CD14-positive monocyte (primary cell): ENCODE data around the gene LMO7. TPM values are rescaled to one million over a fixed set of nuclear protein-coding genes. Genes with fewer than 3 reads are reported as not detected.

ENCODE experiments used
- DNase-seq, 3 donors: peaks; one replicate each; pipeline ENCODE4 v3.0.0-alpha.2; 2011 to 2022
- H2AFZ ChIP-seq: 2 replicates; pipeline ENCODE4 v1.6.0; 2012; ENCODE audit warnings: mild to moderate bottlenecking, low read depth, low read length, inconsistent platforms; ENCODE audit not compliant: insufficient read depth, poor library complexity, severe bottlenecking
- H3K27ac ChIP-seq, 2 donors: 1 replicate in 1 of 2; 2 replicates in 1 of 2; pipeline ENCODE4 v1.5.1; 2012 to 2013; ENCODE audit warnings: low read length in 2 of 2, control low read depth in 1 of 2, inconsistent platforms in 1 of 2, low read depth in 1 of 2, mild to moderate bottlenecking in 1 of 2
- H3K27me3 ChIP-seq, 2 donors: one replicate each; pipeline versions ENCODE4 v1.6.0 to v1.6.1; 2011 to 2013; ENCODE audit warnings: low read length in 2 of 2; ENCODE audit not compliant: control insufficient read depth in 2 of 2, insufficient read depth in 2 of 2
- H3K36me3 ChIP-seq, 2 donors: replicated peaks in 1 of 2; 1 replicate in 1 of 2; 2 replicates in 1 of 2; pipeline versions ENCODE4 v1.5.1 to v1.6.1; 2012 to 2013; ENCODE audit warnings: low read length in 2 of 2, control low read depth in 1 of 2, inconsistent platforms in 1 of 2, mild to moderate bottlenecking in 1 of 2; ENCODE audit not compliant: insufficient read depth in 2 of 2, control insufficient read depth in 1 of 2
- H3K4me1 ChIP-seq, 2 donors: 1 replicate in 1 of 2; 2 replicates in 1 of 2; pipeline versions ENCODE4 v1.5.1 to v1.6.1; 2012 to 2013; ENCODE audit warnings: low read length in 2 of 2, control low read depth in 1 of 2, inconsistent platforms in 1 of 2, mild to moderate bottlenecking in 1 of 2, moderate library complexity in 1 of 2; ENCODE audit not compliant: insufficient read depth in 2 of 2, control insufficient read depth in 1 of 2
- H3K4me2 ChIP-seq: replicated peaks from 2 replicates; pipeline ENCODE3; 2012; ENCODE audit warnings: low read length, moderate library complexity, mild to moderate bottlenecking; ENCODE audit not compliant: poor library complexity, severe bottlenecking; ENCODE audit errors: extremely low read depth
- H3K4me3 ChIP-seq, 3 experiments: fragments of 200-600 bp in 1 of 3; sonication (generic) in 1 of 3; replicated peaks in 1 of 3; 1 replicate in 2 of 3; 2 replicates in 1 of 3; pipeline ENCODE4 v1.5.1; 2011 to 2013; ENCODE audit warnings: low read length in 3 of 3, mild to moderate bottlenecking in 3 of 3, control low read depth in 2 of 3, low read depth in 2 of 3, inconsistent platforms in 1 of 3, moderate library complexity in 1 of 3
- H3K79me2 ChIP-seq: 2 replicates; pipeline ENCODE4 v1.6.0; 2012; ENCODE audit warnings: mild to moderate bottlenecking, control low read depth, inconsistent platforms, low read length, moderate library complexity; ENCODE audit not compliant: insufficient read depth
- H3K9ac ChIP-seq: 2 replicates; pipeline ENCODE4 v1.6.0; 2017; ENCODE audit warnings: low read length, mild to moderate bottlenecking; ENCODE audit not compliant: insufficient read depth, poor library complexity, severe bottlenecking
- H3K9me3 ChIP-seq, 2 donors: replicated peaks in 1 of 2; 1 replicate in 1 of 2; 2 replicates in 1 of 2; pipeline versions ENCODE4 v1.5.1 to v1.6.1; 2012 to 2013; ENCODE audit warnings: low read length in 2 of 2, control low read depth in 1 of 2; ENCODE audit not compliant: control insufficient read depth in 1 of 2, insufficient read depth in 1 of 2
- H4K20me1 ChIP-seq: 2 replicates; pipeline ENCODE4 v1.6.0; 2012; ENCODE audit warnings: mild to moderate bottlenecking, low read length, control low read depth, moderate library complexity; ENCODE audit not compliant: insufficient read depth
- H3K27ac Mint-ChIP-seq, 7 donors: one replicate each; pipeline ENCODE4 v1.8.0; 2020; ENCODE audit warnings: mild to moderate bottlenecking in 7 of 7, mixed read lengths in 7 of 7, moderate library complexity in 6 of 7, inconsistent platforms in 2 of 7
- H3K27me3 Mint-ChIP-seq, 3 donors: one replicate each; pipeline ENCODE4 v1.8.0; 2021 to 2022; ENCODE audit warnings: low read depth in 3 of 3, mild to moderate bottlenecking in 3 of 3, mixed read lengths in 3 of 3, moderate library complexity in 3 of 3, inconsistent platforms in 1 of 3
- H3K36me3 Mint-ChIP-seq, 2 donors: one replicate each; pipeline ENCODE4 v1.8.0; 2020; ENCODE audit warnings: mixed read lengths in 2 of 2, inconsistent platforms in 1 of 2, mild to moderate bottlenecking in 1 of 2
- H3K4me1 Mint-ChIP-seq: one replicate; pipeline ENCODE4 v1.8.0; 2020; ENCODE audit warnings: mild to moderate bottlenecking, mixed read lengths
- H3K4me3 Mint-ChIP-seq, 2 donors: one replicate each; pipeline ENCODE4 v1.8.0; 2020; ENCODE audit warnings: mild to moderate bottlenecking in 2 of 2, mixed read lengths in 2 of 2, moderate library complexity in 1 of 2
- H3K9me3 Mint-ChIP-seq, 7 donors: one replicate each; pipeline ENCODE4 v1.8.0; 2020 to 2022; ENCODE audit warnings: mixed read lengths in 7 of 7, mild to moderate bottlenecking in 6 of 7, moderate library complexity in 6 of 7, inconsistent platforms in 2 of 7
- WGBS: methylation state at CpG from one replicate; pipeline ENCODE4 v1.1.5; 2013; ENCODE audit warnings: missing lambda C conversion rate; ENCODE audit not compliant: insufficient coverage; 5-methylcytosine and 5-hydroxymethylcytosine counted together
- intact Hi-C, 2 donors: fragments of 100-400 bp; cut with micrococcal nuclease; formaldehyde crosslinking; loops; one replicate each; pipeline versions ENCODE4 v1.15.0 to v1.15.1; 2023
- polyA plus RNA-seq, 3 donors: library from polyadenylated mRNA; depleted of rRNA in 1 of 3; unstranded in 2 of 3; stranded (reverse) in 1 of 3; fragments of 300-500 nt in 2 of 3; fragments of >200 nt in 1 of 3; fragmentation: Illumina TruSeq in 2 of 3; gene quantifications; 1 replicate in 2 of 3; 2 replicates in 1 of 3; pipeline ENCODE4 v1.2.3, GENCODE V29; 2012 to 2021
- TF ChIP-seq, protein P1 (sequence below): fragments of 200-600 bp; IDR thresholded peaks from one replicate; pipeline ENCODE4 v1.8.0; 2022; ENCODE audit warnings: antibody characterized with exemption, mild to moderate bottlenecking

Gene LMO7
- polyA plus RNA-seq, 3 donors: 0.79 to 1.6 (median 0.90) TPM

- H3K27me3 ChIP-seq: no peaks in the 10 kb centered on the region
- no peaks in the 10 kb centered on the region for H3K36me3 ChIP-seq
- Mint-ChIP-seq H3K4me3 (no peak overlapping the region), H3K4me1 (no peaks in the 10 kb centered on the region), H3K27ac (no peak overlapping the region), H3K36me3 (peaks cover 9 to 18% of the 10 kb centered on the region in 2 donors), H3K27me3 (peaks cover 0 to 3% (median 0%) of the 10 kb centered on the region in 3 donors), H3K9me3 (peaks cover 0 to 4% (median 0%) of the 10 kb centered on the region in 7 donors)
- DNase-seq: no peak
- H3K27ac ChIP-seq: no peak overlapping the region
- H4K20me1 ChIP-seq: no peaks in the 10 kb centered on the region
- intact Hi-C loops: no loop called here
- H3K4me3 ChIP-seq: no peak overlapping the region
- no peak overlapping the region for H2AFZ ChIP-seq
- no peaks in the 10 kb centered on the region for H3K9me3 ChIP-seq
- WGBS: no CpG with 5 or more reads among the region's 1 CpG
- H3K79me2 ChIP-seq: no peaks in the 10 kb centered on the region
- H3K9ac ChIP-seq: no peak overlapping the region
- no peak overlapping the region for H3K4me2 ChIP-seq
- TF ChIP-seq, protein P1, sequence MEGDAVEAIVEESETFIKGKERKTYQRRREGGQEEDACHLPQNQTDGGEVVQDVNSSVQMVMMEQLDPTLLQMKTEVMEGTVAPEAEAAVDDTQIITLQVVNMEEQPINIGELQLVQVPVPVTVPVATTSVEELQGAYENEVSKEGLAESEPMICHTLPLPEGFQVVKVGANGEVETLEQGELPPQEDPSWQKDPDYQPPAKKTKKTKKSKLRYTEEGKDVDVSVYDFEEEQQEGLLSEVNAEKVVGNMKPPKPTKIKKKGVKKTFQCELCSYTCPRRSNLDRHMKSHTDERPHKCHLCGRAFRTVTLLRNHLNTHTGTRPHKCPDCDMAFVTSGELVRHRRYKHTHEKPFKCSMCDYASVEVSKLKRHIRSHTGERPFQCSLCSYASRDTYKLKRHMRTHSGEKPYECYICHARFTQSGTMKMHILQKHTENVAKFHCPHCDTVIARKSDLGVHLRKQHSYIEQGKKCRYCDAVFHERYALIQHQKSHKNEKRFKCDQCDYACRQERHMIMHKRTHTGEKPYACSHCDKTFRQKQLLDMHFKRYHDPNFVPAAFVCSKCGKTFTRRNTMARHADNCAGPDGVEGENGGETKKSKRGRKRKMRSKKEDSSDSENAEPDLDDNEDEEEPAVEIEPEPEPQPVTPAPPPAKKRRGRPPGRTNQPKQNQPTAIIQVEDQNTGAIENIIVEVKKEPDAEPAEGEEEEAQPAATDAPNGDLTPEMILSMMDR: no peak
- H3K4me1 ChIP-seq: no peaks in the 10 kb centered on the region
Observed at GRCh38 chr13:75620020-75620419, 16.1 kb upstream of the LMO7 start.

GRCh38 chr13:75621147-75621546 is 15.0 kb upstream of the LMO7 start:
- intact Hi-C loops: no loop called here
- peaks cover 0 to 3% (median 0%) of the 10 kb centered on the region in 3 donors for H3K27me3 Mint-ChIP-seq

More at GRCh38 chr13:75621147-75621546, 15.0 kb upstream of the LMO7 start:
- Histone ChIP-seq H3K27me3 (no peaks in the 10 kb centered on the region), H2AFZ (no peak overlapping the region), H3K36me3 (no peaks in the 10 kb centered on the region), H3K9me3 (no peaks in the 10 kb centered on the region), H3K27ac (no peak overlapping the region), H3K79me2 (no peaks in the 10 kb centered on the region), H3K4me1 (no peaks in the 10 kb centered on the region), H3K4me2 (no peak overlapping the region), H4K20me1 (no peaks in the 10 kb centered on the region), H3K9ac (no peak overlapping the region), H3K4me3 (no peak overlapping the region)
- WGBS: no CpG with 5 or more reads among the region's 2 CpGs
- TF ChIP-seq, protein P1: no peak
- Mint-ChIP-seq H3K9me3 (peaks cover 0 to 4% (median 2%) of the 10 kb centered on the region in 7 donors), H3K4me3 (no peak overlapping the region), H3K4me1 (no peaks in the 10 kb centered on the region), H3K27ac (no peak overlapping the region), H3K36me3 (peaks cover 14 to 27% of the 10 kb centered on the region in 2 donors)
- DNase-seq: no peak
